HCT116 (cell line): ENCODE data around the gene NMD3.

Source experiments
- ELF1 ChIP-seq: IDR thresholded peaks from 2 replicates; pipeline ENCODE4 v1.6.1; 2012; ENCODE audit warnings: low read depth, borderline replicate concordance
- EZH2 ChIP-seq: fragments of 200-600 bp; sonication (generic); IDR thresholded peaks from 2 replicates; pipeline ENCODE4 v1.6.1; 2017; ENCODE audit warnings: antibody characterized with exemption, mixed run types
- EZH2phosphoT487 ChIP-seq: fragments of 200-600 bp; IDR thresholded peaks from 2 replicates; pipeline ENCODE4 v1.6.1; 2018; ENCODE audit warnings: antibody characterized with exemption, borderline replicate concordance
- POLR2A ChIP-seq: IDR thresholded peaks from 2 replicates; pipeline ENCODE4 v1.7.0; 2011; ENCODE audit warnings: borderline replicate concordance; ENCODE audit not compliant: insufficient read depth, insufficient read length; ENCODE audit errors: extremely low read depth
- RAD21 ChIP-seq: IDR thresholded peaks from 2 replicates; pipeline ENCODE4 v1.6.1; 2012; ENCODE audit warnings: low read depth, mild to moderate bottlenecking
- REST ChIP-seq: IDR thresholded peaks from 2 replicates; pipeline ENCODE4 v1.6.1; 2012; ENCODE audit warnings: low read depth
- SIN3A ChIP-seq: IDR thresholded peaks from 2 replicates; pipeline ENCODE4 v1.6.1; 2012; ENCODE audit warnings: low read depth
- ZNF274 ChIP-seq: fragments of 200-500 bp; sonication (Bioruptor generic); IDR thresholded peaks from 2 replicates; pipeline ENCODE4 v1.6.1; 2014; ENCODE audit warnings: mild to moderate bottlenecking, low read depth, low read length, inconsistent platforms
- TF ChIP-seq, protein P1 (sequence below), 3 experiments: fragments of 200-600 bp in 1 of 3; sonication (generic) in 1 of 3; IDR thresholded peaks in 2 of 3; conservative IDR thresholded peaks in 1 of 3; 2 replicates each; pipeline ENCODE4 v1.5.1; 2012 to 2017; ENCODE audit warnings: low read depth in 2 of 3, low read length in 2 of 3, antibody characterized with exemption in 1 of 3, borderline replicate concordance in 1 of 3, control low read depth in 1 of 3, mild to moderate bottlenecking in 1 of 3, mixed read lengths in 1 of 3, mixed run types in 1 of 3, moderate library complexity in 1 of 3; ENCODE audit not compliant: insufficient read depth in 1 of 3
- TF ChIP-seq, protein P2 (sequence below): IDR thresholded peaks from 2 replicates; pipeline ENCODE4 v1.6.1; 2011; ENCODE audit warnings: mild to moderate bottlenecking, low read length, moderate library complexity; ENCODE audit not compliant: insufficient replicate concordance; ENCODE audit errors: extremely low read depth
- TF ChIP-seq, protein P3 (sequence below): IDR thresholded peaks from 2 replicates; pipeline ENCODE4 v1.6.1; 2012

GRCh38 chr3:161175506-161175905 lies 45.6 kb upstream of the NMD3 start:
- TF ChIP-seq, protein P1, sequence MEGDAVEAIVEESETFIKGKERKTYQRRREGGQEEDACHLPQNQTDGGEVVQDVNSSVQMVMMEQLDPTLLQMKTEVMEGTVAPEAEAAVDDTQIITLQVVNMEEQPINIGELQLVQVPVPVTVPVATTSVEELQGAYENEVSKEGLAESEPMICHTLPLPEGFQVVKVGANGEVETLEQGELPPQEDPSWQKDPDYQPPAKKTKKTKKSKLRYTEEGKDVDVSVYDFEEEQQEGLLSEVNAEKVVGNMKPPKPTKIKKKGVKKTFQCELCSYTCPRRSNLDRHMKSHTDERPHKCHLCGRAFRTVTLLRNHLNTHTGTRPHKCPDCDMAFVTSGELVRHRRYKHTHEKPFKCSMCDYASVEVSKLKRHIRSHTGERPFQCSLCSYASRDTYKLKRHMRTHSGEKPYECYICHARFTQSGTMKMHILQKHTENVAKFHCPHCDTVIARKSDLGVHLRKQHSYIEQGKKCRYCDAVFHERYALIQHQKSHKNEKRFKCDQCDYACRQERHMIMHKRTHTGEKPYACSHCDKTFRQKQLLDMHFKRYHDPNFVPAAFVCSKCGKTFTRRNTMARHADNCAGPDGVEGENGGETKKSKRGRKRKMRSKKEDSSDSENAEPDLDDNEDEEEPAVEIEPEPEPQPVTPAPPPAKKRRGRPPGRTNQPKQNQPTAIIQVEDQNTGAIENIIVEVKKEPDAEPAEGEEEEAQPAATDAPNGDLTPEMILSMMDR (IDR thresholded peaks at IDR 0.05 in 2 of 3, conservative IDR thresholded peaks at IDR 0.05 in 1 of 3; ENCODE audit: borderline replicate concordance in 1 of 3, insufficient read depth in 1 of 3, low read depth in 2 of 3, low read length in 2 of 3): no peak
- TF ChIP-seq, protein P2, sequence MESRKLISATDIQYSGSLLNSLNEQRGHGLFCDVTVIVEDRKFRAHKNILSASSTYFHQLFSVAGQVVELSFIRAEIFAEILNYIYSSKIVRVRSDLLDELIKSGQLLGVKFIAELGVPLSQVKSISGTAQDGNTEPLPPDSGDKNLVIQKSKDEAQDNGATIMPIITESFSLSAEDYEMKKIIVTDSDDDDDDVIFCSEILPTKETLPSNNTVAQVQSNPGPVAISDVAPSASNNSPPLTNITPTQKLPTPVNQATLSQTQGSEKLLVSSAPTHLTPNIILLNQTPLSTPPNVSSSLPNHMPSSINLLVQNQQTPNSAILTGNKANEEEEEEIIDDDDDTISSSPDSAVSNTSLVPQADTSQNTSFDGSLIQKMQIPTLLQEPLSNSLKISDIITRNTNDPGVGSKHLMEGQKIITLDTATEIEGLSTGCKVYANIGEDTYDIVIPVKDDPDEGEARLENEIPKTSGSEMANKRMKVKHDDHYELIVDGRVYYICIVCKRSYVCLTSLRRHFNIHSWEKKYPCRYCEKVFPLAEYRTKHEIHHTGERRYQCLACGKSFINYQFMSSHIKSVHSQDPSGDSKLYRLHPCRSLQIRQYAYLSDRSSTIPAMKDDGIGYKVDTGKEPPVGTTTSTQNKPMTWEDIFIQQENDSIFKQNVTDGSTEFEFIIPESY: no peak
- TF ChIP-seq POLR2A: no peak
- no peak for TF ChIP-seq EZH2phosphoT487
- no peak for TF ChIP-seq SIN3A
- TF ChIP-seq EZH2: no peak
- no peak for TF ChIP-seq ZNF274
- TF ChIP-seq ELF1: no peak
- no peak for TF ChIP-seq RAD21
- TF ChIP-seq, protein P3, sequence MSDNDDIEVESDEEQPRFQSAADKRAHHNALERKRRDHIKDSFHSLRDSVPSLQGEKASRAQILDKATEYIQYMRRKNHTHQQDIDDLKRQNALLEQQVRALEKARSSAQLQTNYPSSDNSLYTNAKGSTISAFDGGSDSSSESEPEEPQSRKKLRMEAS: no peak
- no peak for TF ChIP-seq REST
